ENCODE results near the gene PRKCA.
"Not testable (repeated sequence)": the region's sequence is repeated elsewhere in the genome, so short reads cannot be mapped to it uniquely, and the experiment has no call there.

PRKCA gene

GRCh38 chr17:66715745-66716156, 413.3 kb downstream of the PRKCA start:
- DNase-seq (ENCODE audit: low read depth): peak; percentile 34

GRCh38 chr17:66716236-66717026, 414.0 kb downstream of the PRKCA start:
- DNase-seq (ENCODE audit: low read depth): no peak

GRCh38 chr17:66717641-66718058, 415.2 kb downstream of the PRKCA start:
- no peak for DNase-seq (ENCODE audit: low read depth)

GRCh38 chr17:66720027-66720426, 417.6 kb downstream of the PRKCA start:
- no peak for DNase-seq (ENCODE audit: low read depth)

- DNase-seq (ENCODE audit: low read depth): no peak
These were observed 418.2 kb downstream of the PRKCA start for GRCh38 chr17:66720567-66720966.

GRCh38 chr17:66722341-66722740, 419.9 kb downstream of the PRKCA start:
- no peak for DNase-seq (ENCODE audit: low read depth)

GRCh38 chr17:66724581-66725341, 422.3 kb downstream of the PRKCA start:
- peak; percentile 28 for DNase-seq (ENCODE audit: low read depth)

- not testable (repeated sequence) for DNase-seq (ENCODE audit: low read depth)
These were observed 423.0 kb downstream of the PRKCA start for GRCh38 chr17:66725438-66725837.

GRCh38 chr17:66725956-66726355, 423.5 kb downstream of the PRKCA start:
- no peak for DNase-seq (ENCODE audit: low read depth)

- DNase-seq (ENCODE audit: low read depth): no peak
These were observed 424.0 kb downstream of the PRKCA start for GRCh38 chr17:66726371-66726770.

- DNase-seq (ENCODE audit: low read depth): no peak
These were observed 424.4 kb downstream of the PRKCA start for GRCh38 chr17:66726846-66727245.

GRCh38 chr17:66727634-66728570, 425.5 kb downstream of the PRKCA start:
- DNase-seq (ENCODE audit: low read depth): peak; percentile 13

- DNase-seq (ENCODE audit: low read depth): no peak
These were observed 428.1 kb downstream of the PRKCA start for GRCh38 chr17:66730461-66730923.

GRCh38 chr17:66733759-66734158, 431.3 kb downstream of the PRKCA start:
- DNase-seq (ENCODE audit: low read depth): no peak

GRCh38 chr17:66734186-66734943, 432.0 kb downstream of the PRKCA start:
- DNase-seq (ENCODE audit: low read depth): no peak

GRCh38 chr17:66737524-66737923, 435.1 kb downstream of the PRKCA start:
- peak; percentile 31 for DNase-seq (ENCODE audit: low read depth)

- no peak for DNase-seq (ENCODE audit: low read depth)
These were observed 435.9 kb downstream of the PRKCA start for GRCh38 chr17:66738301-66738700.

GRCh38 chr17:66739553-66739952, 437.1 kb downstream of the PRKCA start:
- no peak for DNase-seq (ENCODE audit: low read depth)

GRCh38 chr17:66740226-66740625, 437.8 kb downstream of the PRKCA start:
- DNase-seq (ENCODE audit: low read depth): no peak

GRCh38 chr17:66743511-66743910, 441.1 kb downstream of the PRKCA start:
- DNase-seq (ENCODE audit: low read depth): no peak

GRCh38 chr17:66746736-66747135, 444.3 kb downstream of the PRKCA start:
- no peak for DNase-seq (ENCODE audit: low read depth)

All from GM04504 (cell line).